Measurements from ENCODE around the gene MFSD1. TPM values are rescaled to one million over a fixed set of nuclear protein-coding genes. Genes with fewer than 3 reads are reported as not detected.

MFSD1 gene
- total and polyA plus RNA-seq, 2 of the 8 experiments (the other 6 are each of a cell fraction or from before 2014, with no cell fraction given): 9.3 to 11.5 TPM

- TF ChIP-seq MAFK (IDR thresholded peaks at IDR 0.05; ENCODE audit: low read depth, low read length) (no peak), BRCA1 (IDR thresholded peaks at IDR 0.05; ENCODE audit: low read depth, low read length) (no peak)
These were observed 24.5 kb upstream of the MFSD1 start (continued) for GRCh38 chr3:158777161-158777873.

Measured in H1 (cell line).